IgD-negative memory B cell (primary cell): Measurements from ENCODE around the gene GPX4. TPM values are rescaled to one million over a fixed set of nuclear protein-coding genes. Genes with fewer than 3 reads are reported as not detected.

Experiments used
- H3K27ac Mint-ChIP-seq, 3 donors: one replicate each; pipeline ENCODE4 v1.8.0; 2020 to 2022; ENCODE audit warnings: mild to moderate bottlenecking in 3 of 3, mixed read lengths in 3 of 3, moderate library complexity in 1 of 3
- H3K27me3 Mint-ChIP-seq: one replicate; pipeline ENCODE4 v1.8.0; 2021; ENCODE audit warnings: mixed read lengths
- H3K36me3 Mint-ChIP-seq: one replicate; pipeline ENCODE4 v1.8.0; 2020; ENCODE audit warnings: mild to moderate bottlenecking, mixed read lengths
- H3K4me1 Mint-ChIP-seq, 3 donors: one replicate each; pipeline ENCODE4 v1.8.0; 2020 to 2022; ENCODE audit warnings: mixed read lengths in 3 of 3, mild to moderate bottlenecking in 1 of 3
- H3K4me3 Mint-ChIP-seq, 4 donors: one replicate each; pipeline ENCODE4 v1.8.0; 2020 to 2022; ENCODE audit warnings: mild to moderate bottlenecking in 4 of 4, mixed read lengths in 4 of 4, moderate library complexity in 3 of 4
- H3K9me3 Mint-ChIP-seq, 3 donors: one replicate each; pipeline ENCODE4 v1.8.0; 2020 to 2021; ENCODE audit warnings: mixed read lengths in 3 of 3, mild to moderate bottlenecking in 1 of 3
- polyA plus RNA-seq: library from polyadenylated mRNA; unstranded; fragments of 300-500 nt; fragmentation: Illumina TruSeq; gene quantifications from one replicate; pipeline ENCODE4 v1.2.3, GENCODE V29; 2021

GPX4 gene
- polyA plus RNA-seq, 1 donor from 2014 or later: 460 TPM

DNA sequence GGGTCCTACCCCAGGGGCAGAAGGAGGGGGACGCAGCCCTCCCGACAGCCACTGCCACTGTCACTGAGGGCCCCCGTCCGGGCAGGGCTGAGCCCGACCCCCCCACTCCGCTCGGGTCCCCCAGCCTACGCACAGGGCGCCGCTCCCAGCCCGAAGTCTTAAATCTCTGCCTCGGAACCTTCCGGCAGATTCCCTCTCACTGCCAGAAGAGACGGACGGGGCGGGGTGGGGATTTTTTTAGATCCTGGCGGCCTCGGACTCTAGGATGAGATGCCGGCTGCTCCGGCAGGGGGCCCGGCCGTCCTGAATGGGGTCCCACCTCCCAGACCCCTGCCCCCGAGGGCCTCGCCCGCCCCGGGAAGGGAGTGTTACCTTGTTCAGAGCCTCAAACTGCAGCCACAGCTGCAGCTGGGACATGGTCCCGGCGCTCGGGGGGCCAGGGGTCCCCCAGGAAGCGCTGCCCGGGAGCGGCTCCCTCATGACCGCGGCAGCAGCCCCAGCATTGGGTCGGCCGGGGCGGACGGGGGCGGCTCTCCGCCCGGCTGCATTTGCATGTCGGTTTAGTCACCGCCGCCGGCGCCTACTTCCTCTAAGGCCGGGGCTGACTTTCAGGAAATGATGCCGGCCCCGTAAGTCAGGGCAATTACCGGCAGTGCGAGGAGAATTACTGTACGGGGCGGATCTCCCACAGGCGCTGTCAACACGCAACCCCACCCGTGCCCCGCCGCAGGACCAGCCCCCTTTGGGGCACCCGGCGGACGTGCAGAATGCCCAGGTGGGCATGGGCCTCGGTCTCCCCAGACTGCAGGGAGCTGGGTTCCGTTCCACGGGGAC lies 28.1 kb downstream of the GPX4 start:
- Mint-ChIP-seq H3K27me3 (no peaks in the 10 kb centered on the region), H3K4me1 (peaks cover 12 to 18% (median 17%) of the 10 kb centered on the region in 3 donors), H3K4me3 (peak overlapping the region; percentile 83 to 93 (median 90)), H3K27ac (peak overlapping the region; percentile 90 to 93 (median 92)), H3K9me3 (no peaks in the 10 kb centered on the region), H3K36me3 (no peaks in the 10 kb centered on the region)

DNA sequence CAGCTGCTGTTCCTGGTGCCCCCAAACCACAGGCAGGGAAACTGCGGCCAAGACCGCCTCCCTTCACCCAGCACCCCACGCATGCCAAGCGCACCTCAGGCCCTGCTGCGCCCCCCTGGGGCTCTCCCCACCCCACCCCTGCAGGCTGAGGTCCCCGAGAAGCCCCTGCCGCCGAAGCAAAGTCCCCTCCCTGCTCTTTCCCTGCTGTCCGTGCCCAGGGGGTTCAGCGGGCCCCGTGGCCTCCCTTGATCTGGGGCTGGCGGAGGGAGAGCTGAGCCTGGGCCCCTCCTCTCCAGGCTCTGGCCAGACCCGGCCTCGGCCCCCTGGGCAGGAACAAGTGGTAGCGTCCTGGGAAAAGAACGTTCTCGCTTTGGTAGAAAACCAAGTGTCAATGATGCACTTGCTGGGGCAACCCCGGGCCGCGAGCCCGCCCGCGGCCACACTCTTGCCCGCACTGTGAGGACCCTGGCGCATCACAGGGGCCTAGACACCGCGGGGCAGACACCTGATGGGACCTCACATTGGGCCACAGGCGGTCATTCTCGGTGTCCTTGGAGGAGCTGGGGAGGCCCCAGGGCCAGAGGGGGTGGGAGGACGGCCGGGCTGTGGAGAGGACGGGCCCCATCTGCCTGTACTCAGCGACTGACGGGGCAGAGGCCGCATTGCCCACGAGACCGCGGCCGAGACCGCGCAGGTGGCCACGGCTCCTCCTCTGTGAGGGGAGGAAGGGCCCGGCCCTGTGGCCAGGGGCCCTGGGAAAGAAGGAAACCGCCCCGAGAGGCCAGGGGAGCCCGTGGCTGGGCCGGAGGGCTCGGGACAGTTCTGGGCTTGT lies 29.0 kb downstream of the GPX4 start:
- Mint-ChIP-seq H3K4me3 (peak overlapping the region; percentile 83 to 93 (median 90)), H3K36me3 (no peaks in the 10 kb centered on the region), H3K27ac (peak overlapping the region; percentile 90 to 95 (median 93)), H3K9me3 (no peaks in the 10 kb centered on the region), H3K27me3 (no peaks in the 10 kb centered on the region), H3K4me1 (peaks cover 12 to 18% (median 17%) of the 10 kb centered on the region in 3 donors)

DNA sequence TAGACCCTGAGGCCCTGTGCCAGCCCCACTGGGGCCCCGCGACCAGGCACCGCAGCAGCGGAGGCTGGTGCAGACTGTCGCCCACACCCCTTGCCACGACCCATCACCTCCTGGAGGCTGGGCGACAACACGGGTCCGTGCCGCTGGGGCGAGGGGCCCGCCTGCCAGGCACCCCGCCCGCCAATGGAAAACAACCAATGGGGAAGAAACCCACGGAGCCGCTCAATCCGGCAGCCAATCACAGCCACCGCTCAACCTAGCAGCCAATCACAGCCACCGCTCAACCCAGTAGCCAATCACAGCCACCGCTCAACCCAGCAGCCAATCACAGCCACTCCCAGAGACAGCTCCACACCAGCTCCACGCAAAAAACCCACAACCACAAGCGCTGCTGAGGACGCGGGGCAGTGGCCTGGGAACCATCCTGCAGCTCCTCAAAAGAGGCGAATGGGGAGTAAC lies 29.7 kb downstream of the GPX4 start:
- Mint-ChIP-seq H3K4me3 (peak overlapping the region; percentile 83 to 91 (median 88)), H3K36me3 (no peaks in the 10 kb centered on the region), H3K4me1 (peaks cover 12 to 18% (median 17%) of the 10 kb centered on the region in 3 donors), H3K27ac (peak overlapping the region; percentile 90 to 95 (median 93)), H3K9me3 (no peaks in the 10 kb centered on the region), H3K27me3 (no peaks in the 10 kb centered on the region)

DNA sequence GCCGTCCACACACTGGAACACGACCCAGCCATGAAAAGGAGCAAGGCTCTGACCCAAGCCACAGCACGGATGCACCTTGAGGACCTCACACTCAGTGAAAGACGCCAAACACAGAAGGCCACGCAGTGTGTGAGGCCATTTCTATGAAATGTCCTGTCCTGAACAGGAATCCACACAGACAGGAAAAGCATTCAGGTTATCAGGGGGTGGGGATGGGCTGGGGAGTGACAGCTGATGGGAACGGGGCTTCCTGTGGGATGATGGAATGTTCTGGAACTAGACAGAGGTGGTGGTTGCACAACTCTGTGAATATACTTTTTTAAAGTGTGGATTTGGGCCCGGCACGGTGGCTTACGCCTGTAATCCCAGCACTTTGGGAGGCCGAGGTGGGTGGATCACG lies 30.6 kb downstream of the GPX4 start:
- Mint-ChIP-seq H3K36me3 (peaks cover 2% of the 10 kb centered on the region), H3K27me3 (no peaks in the 10 kb centered on the region), H3K9me3 (no peaks in the 10 kb centered on the region), H3K27ac (peak overlapping the region in 1 of 3 donors; percentile 25), H3K4me1 (peaks cover 12 to 17% (median 15%) of the 10 kb centered on the region in 3 donors), H3K4me3 (no peak overlapping the region)

DNA sequence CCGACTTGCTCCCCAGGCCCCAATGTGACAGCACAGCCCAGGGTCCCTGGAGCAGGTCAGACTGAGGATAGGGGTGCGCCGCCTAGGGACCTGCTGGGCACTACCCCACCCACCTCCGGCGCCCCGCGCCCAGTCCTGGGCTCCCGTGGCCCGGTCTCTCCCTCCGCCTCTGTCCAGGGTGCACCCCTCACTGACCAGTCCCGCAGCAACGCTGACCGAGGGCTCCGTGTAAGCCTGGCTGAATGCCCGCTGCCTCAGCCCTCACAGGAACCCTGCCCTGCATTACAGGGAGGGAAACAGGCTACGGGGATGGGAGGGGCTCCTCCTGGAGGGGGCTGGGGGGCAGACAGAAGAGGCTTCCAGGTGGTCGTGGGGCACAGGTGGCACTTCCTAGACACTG lies 31.7 kb downstream of the GPX4 start:
- Mint-ChIP-seq H3K4me1 (peaks cover 10 to 12% (median 10%) of the 10 kb centered on the region in 3 donors), H3K27me3 (no peaks in the 10 kb centered on the region), H3K4me3 (no peak overlapping the region), H3K36me3 (peaks cover 5% of the 10 kb centered on the region), H3K27ac (peak overlapping the region in 2 of 3 donors; percentile 71 to 83), H3K9me3 (no peaks in the 10 kb centered on the region)

DNA sequence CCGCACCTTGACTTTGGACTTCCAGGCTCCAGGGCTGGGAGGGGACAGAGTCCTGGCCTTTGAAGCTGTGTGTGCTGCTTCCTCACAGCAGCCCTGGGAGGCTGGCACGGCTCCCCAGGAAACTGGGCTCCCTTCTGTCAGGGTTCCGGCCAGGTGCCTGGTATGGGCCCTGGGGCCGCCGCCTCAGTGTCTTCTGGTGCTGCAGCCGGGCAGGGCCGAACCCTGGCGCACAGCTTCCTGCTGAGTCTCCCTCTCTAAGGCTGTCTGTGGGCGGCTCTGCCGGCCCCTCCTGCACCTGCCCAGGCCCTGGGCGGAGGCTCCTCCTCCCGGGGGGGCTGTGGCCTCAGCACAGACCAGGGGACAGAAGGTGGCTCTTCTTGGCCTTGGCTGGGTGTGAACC lies 32.4 kb downstream of the GPX4 start:
- peaks cover 4 to 7% (median 5%) of the 10 kb centered on the region in 3 donors for H3K4me1 Mint-ChIP-seq
- H3K4me3 Mint-ChIP-seq: peak overlapping the region in 1 of 4 donors; percentile 38
- no peaks in the 10 kb centered on the region for H3K27me3 Mint-ChIP-seq
- H3K36me3 Mint-ChIP-seq: peaks cover 5% of the 10 kb centered on the region
- no peak overlapping the region for H3K27ac Mint-ChIP-seq
- no peaks in the 10 kb centered on the region for H3K9me3 Mint-ChIP-seq

DNA sequence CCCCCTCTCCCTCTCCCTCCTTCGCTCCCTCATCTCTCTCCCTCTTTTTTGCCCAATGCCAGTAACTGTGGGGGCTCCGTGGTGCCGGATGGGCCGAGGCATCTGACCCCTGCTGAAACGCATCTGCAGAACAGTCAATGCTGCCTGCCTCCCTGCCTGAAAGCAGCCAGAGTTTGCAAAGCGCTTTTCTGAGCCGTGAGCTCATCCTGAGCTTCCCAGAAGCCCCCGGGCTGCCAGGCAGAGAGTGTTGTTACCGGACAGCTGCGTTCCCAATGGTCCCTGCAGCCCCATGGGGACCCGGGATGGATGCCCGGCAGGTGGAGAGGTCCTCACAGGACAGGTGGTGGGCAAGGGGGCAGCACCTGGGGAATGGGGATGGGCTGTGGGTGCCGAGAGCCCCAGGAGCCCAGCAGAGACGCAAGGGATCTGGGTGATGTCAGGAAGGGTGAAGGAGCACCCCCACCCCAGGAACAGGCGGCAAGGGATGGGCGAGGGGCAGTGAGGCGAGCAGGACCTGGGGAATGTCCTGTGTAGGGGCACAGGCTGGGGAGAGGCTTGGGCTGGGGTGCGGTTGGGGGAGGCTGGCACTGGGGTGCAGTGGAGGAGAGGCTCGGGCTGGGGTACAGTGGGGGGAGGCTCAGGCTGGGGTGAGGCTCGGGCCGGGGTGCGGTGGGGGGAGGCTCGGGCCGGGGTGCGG lies 33.0 kb downstream of the GPX4 start:
- no peaks in the 10 kb centered on the region for H3K9me3 Mint-ChIP-seq
- H3K4me3 Mint-ChIP-seq: peak overlapping the region in 1 of 4 donors; percentile 38
- H3K27me3 Mint-ChIP-seq: no peaks in the 10 kb centered on the region
- peaks cover 4 to 7% (median 5%) of the 10 kb centered on the region in 3 donors for H3K4me1 Mint-ChIP-seq
- H3K27ac Mint-ChIP-seq: no peak overlapping the region
- H3K36me3 Mint-ChIP-seq: peaks cover 5% of the 10 kb centered on the region

DNA sequence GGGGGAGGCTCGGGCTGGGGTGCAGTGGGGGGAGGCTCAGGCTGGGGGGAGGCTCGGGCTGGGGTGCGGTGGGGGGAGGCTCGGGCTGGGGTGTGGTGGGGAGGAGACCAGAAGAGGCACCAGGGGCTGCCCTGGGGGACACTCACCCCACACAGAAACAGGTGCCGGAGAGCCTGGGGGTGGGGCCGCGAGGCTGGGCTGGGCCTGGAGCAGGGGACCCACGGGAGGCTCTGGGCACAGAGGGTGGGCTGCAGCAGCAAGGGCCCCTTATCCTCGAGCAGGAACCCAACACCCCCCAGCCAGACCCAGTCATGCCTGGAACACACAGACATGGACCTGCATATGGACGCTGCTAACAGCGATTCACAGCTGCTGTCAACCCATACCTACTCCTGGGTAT lies 34.3 kb downstream of the GPX4 start:
- Mint-ChIP-seq H3K9me3 (no peaks in the 10 kb centered on the region), H3K4me3 (no peak overlapping the region), H3K36me3 (peaks cover 5% of the 10 kb centered on the region), H3K27me3 (no peaks in the 10 kb centered on the region), H3K4me1 (peaks cover 4 to 7% (median 5%) of the 10 kb centered on the region in 3 donors), H3K27ac (no peak overlapping the region)

DNA sequence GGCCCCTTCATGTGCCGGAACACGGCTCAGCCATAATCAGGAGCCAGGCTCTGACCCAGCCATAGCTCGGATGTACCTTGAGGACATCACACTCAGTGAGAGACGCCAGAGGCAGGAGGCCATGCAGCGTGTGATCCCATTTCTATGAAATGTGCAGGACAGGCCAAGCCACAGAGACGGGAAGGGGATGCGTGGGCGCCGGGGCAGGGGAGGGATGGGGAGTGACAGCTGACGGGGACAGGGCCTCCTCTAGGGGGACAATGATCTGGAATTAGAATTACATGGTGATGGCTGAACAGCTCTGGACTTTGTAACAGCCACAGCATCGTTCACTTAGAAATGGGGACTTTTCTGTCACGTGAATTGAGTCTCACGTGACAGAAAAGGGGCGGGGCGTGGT lies 35.3 kb downstream of the GPX4 start:
- H3K36me3 Mint-ChIP-seq: peaks cover 5% of the 10 kb centered on the region
- peak overlapping the region in 1 of 3 donors; percentile 60 for H3K27ac Mint-ChIP-seq
- H3K4me3 Mint-ChIP-seq: no peak overlapping the region
- peaks cover 0 to 4% (median 0%) of the 10 kb centered on the region in 3 donors for H3K4me1 Mint-ChIP-seq
- H3K27me3 Mint-ChIP-seq: no peaks in the 10 kb centered on the region
- H3K9me3 Mint-ChIP-seq: no peaks in the 10 kb centered on the region

DNA sequence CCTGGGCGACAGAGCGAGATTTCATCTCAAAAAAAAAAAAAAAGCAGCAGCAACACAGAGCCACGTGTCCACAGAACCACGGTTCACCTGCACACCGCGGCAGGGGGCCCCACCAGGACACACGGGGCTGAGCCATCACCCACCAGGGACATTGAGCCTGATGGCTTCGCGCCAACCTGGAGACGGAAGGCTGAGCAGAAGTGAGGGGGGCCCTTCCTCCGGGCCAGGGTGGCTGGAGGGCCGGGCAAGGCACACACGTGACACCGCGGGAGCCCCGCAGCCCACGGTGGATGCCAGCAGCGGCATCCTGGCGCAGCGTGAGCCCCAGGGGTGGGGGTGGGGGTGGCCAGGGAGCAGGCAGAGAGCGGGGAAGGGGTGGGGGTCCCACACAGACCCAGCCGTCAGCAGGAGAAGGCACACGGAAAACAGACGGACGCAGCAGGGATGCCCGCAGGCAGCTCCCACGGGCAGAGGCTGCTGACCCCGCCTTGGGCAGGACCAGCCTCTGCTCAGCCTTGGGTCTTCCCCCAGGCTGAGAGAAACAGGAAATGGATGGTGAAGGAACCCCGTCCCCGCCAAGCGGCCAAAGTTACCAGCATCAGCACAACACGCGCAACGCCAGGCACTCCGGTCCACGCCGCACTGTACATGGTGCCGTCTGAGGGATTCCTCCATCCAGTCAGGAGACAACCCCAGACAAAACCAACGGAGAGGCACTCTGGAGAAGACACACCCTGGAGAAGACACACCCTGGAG lies 36.7 kb downstream of the GPX4 start:
- H3K9me3 Mint-ChIP-seq: no peaks in the 10 kb centered on the region
- H3K27me3 Mint-ChIP-seq: no peaks in the 10 kb centered on the region
- H3K36me3 Mint-ChIP-seq: peaks cover 8% of the 10 kb centered on the region
- peak overlapping the region in 1 of 4 donors; percentile 37 for H3K4me3 Mint-ChIP-seq
- H3K4me1 Mint-ChIP-seq: peaks cover 0 to 5% (median 1%) of the 10 kb centered on the region in 3 donors
- no peak overlapping the region for H3K27ac Mint-ChIP-seq

DNA sequence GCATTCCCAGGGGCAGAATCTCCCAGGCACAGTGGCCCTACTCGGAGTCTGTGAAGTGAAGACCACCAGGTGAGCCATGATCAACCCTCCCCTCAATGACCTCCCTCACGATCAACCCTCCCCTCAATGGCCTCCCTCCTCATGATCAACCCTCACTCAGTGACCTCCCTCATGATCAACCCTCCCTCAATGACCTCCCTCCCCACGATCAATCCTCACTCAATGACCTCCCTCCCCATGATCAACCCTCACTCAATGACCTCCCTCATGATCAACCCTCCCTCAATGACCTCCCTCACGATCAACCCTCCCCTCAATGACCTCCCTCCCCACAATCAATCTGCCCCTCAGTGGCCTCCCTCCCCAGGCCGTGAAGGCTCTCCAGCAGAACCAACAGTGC lies 38.1 kb downstream of the GPX4 start:
- Mint-ChIP-seq H3K4me1 (peaks cover 0 to 1% (median 1%) of the 10 kb centered on the region in 3 donors), H3K9me3 (no peaks in the 10 kb centered on the region), H3K4me3 (no peak overlapping the region), H3K27ac (peak overlapping the region in 1 of 3 donors; percentile 25), H3K36me3 (peaks cover 8% of the 10 kb centered on the region), H3K27me3 (no peaks in the 10 kb centered on the region)

DNA sequence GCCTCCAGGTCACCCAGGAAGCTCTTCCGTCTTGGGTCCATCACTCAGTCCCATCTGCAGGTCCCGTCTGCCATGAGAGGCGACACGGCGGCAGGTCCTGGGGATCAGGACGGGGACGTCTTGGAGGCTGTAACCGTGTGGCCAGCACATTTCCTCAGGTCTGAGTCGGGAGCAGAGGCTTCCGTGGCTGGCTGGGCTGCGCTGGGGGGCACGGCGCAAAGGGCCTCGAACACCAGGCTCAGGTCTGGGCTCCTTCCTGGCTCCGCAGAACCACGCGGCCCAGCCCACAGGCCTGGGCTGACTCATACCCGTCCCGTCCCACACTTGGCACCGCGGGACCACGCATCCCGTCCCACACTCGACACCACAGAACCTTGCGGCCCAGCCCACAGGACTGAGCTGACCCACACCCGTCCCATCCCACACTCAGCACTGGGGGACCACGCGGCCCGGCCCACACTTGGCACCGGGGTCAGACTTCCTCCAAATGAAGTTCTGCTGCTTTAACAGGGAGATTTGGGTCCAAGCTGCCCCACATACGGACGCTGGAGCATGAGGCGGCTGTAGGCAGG lies 40.1 kb downstream of the GPX4 start:
- no peak overlapping the region for H3K4me3 Mint-ChIP-seq

DNA sequence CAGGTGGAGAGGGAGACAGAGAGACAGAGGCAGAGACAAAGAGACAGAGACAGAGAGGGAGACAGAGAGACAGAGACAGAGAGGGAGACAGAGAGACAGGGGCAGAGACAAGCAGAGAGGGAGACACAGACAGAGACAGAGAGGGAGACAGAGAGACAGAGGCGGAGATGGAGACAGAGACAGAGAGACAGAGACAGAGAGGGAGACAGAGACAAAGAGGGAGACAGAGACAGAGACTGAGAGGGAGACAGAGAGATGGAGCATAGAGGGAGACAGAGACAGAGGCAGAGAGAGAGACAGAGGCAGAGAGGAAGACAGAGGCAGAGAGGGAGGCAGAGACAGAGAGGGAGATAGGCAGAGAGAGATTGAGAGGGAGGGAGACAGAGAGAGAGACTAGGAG lies 40.9 kb downstream of the GPX4 start:
- H3K4me1 Mint-ChIP-seq: peaks cover 0 to 1% (median 1%) of the 10 kb centered on the region in 3 donors
- no peak overlapping the region for H3K4me3 Mint-ChIP-seq
- H3K9me3 Mint-ChIP-seq: no peaks in the 10 kb centered on the region
- H3K36me3 Mint-ChIP-seq: peaks cover 6% of the 10 kb centered on the region
- peak overlapping the region; percentile 53 to 92 (median 77) for H3K27ac Mint-ChIP-seq
- no peaks in the 10 kb centered on the region for H3K27me3 Mint-ChIP-seq

More for the DNA sequence above, 40.1 kb downstream of the GPX4 start:
- Mint-ChIP-seq H3K27me3 (no peaks in the 10 kb centered on the region), H3K4me1 (peaks cover 0 to 1% (median 1%) of the 10 kb centered on the region in 3 donors), H3K36me3 (peaks cover 8% of the 10 kb centered on the region), H3K9me3 (no peaks in the 10 kb centered on the region), H3K27ac (peak overlapping the region in 1 of 3 donors; percentile 77)
